Prostate gland (tissue), 2 donors: ENCODE data around the gene BCOR.

ENCODE experiments used
- POLR2A ChIP-seq: fragments of 450-650 bp; IDR thresholded peaks from one replicate; pipeline ENCODE4 v1.6.1; 2016; ENCODE audit warnings: antibody characterized with exemption, mild to moderate bottlenecking
- POLR2AphosphoS5 ChIP-seq: sonication (generic); formaldehyde crosslinking; IDR thresholded peaks from one replicate; pipeline ENCODE4 v1.6.1; 2017; ENCODE audit warnings: antibody characterized with exemption
- TF ChIP-seq, protein P1 (sequence below), 4 experiments: fragments of 200-600 bp in 2 of 4; fragments of 450-650 bp in 2 of 4; sonication (generic) in 2 of 4; IDR thresholded peaks; 1 replicate in 3 of 4; 2 replicates in 1 of 4; pipeline ENCODE4 v1.5.1; 2016 to 2019; ENCODE audit warnings: antibody characterized with exemption in 4 of 4, mild to moderate bottlenecking in 2 of 4, moderate library complexity in 2 of 4

DNA sequence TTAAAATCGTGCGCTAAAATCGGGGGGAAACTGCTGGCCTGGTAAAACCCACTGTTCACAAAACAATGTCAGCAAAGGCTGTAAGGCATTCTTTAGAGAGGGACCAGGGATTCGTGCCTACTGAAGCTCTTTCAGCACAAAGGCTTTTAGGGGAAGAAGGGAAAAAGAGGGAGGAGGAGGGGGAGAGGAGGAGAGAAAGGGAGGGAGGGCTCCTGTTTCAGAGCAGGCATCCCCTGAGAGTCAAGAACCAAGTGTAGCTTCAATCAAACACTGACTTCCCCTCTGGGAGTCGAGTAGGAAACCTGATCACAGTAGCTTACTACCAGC lies 9.5 kb downstream of the BCOR start:
- TF ChIP-seq POLR2A (no peak), POLR2AphosphoS5 (no peak)
- TF ChIP-seq, protein P1, sequence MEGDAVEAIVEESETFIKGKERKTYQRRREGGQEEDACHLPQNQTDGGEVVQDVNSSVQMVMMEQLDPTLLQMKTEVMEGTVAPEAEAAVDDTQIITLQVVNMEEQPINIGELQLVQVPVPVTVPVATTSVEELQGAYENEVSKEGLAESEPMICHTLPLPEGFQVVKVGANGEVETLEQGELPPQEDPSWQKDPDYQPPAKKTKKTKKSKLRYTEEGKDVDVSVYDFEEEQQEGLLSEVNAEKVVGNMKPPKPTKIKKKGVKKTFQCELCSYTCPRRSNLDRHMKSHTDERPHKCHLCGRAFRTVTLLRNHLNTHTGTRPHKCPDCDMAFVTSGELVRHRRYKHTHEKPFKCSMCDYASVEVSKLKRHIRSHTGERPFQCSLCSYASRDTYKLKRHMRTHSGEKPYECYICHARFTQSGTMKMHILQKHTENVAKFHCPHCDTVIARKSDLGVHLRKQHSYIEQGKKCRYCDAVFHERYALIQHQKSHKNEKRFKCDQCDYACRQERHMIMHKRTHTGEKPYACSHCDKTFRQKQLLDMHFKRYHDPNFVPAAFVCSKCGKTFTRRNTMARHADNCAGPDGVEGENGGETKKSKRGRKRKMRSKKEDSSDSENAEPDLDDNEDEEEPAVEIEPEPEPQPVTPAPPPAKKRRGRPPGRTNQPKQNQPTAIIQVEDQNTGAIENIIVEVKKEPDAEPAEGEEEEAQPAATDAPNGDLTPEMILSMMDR (IDR thresholded peaks at IDR 0.05), result no peak
